ACC112 (cell line): Measurements from ENCODE around the gene LYPD4.

Experiments
- H2AFZ ChIP-seq: fragments of 200-600 bp; sonication (generic); one replicate; pipeline ENCODE4 v1.6.0; 2017; ENCODE audit warnings: antibody characterized with exemption, low read length; ENCODE audit not compliant: unreplicated experiment
- H3K27ac ChIP-seq: fragments of 200-600 bp; sonication (generic); 2 replicates; pipeline ENCODE4 v1.5.1; 2014; ENCODE audit warnings: low read depth, mild to moderate bottlenecking, antibody characterized with exemption, low read length, moderate library complexity
- H3K27me3 ChIP-seq: fragments of 200-600 bp; sonication (generic); 2 replicates; pipeline ENCODE4 v1.6.1; 2014; ENCODE audit warnings: mild to moderate bottlenecking, antibody characterized with exemption, low read length, moderate library complexity, mixed read lengths; ENCODE audit not compliant: insufficient read depth
- H3K36me3 ChIP-seq: fragments of 200-600 bp; sonication (generic); 2 replicates; pipeline ENCODE4 v1.6.1; 2016; ENCODE audit warnings: mild to moderate bottlenecking, antibody characterized with exemption, low read length, moderate library complexity, mixed read lengths; ENCODE audit not compliant: insufficient read depth
- H3K4me1 ChIP-seq: fragments of 200-600 bp; sonication (generic); one replicate; pipeline ENCODE4 v1.6.1; 2016; ENCODE audit warnings: low read length, mixed read lengths; ENCODE audit not compliant: insufficient read depth, unreplicated experiment, control insufficient read depth
- H3K4me3 ChIP-seq: fragments of 200-600 bp; sonication (generic); 2 replicates; pipeline ENCODE4 v1.5.1; 2014; ENCODE audit warnings: mild to moderate bottlenecking, low read depth, low read length
- H3K79me2 ChIP-seq: fragments of 200-600 bp; sonication (generic); one replicate; pipeline ENCODE4 v1.6.0; 2016; ENCODE audit warnings: low read length; ENCODE audit not compliant: control insufficient read depth, unreplicated experiment, insufficient read depth

LYPD4 gene

DNA sequence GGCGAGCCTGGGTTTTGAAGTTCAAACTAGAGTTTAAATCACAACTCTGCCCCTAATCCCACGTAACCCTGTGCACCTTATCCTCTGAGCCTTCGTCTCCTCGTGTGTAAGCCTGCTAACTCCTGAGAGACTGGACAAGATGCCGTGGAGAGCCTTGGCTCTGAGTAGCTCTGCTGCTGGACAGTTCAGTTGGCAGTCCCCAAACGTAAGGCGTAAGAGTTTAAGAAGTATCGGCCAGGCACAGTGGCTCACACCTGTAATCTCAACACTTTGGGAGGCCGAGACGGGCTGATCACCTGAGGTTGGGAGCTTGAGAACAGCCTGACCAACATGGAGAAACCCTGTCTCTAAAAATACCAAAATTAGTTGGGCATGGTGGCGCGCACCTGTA lies 27.9 kb upstream of the LYPD4 start:
- Histone ChIP-seq H2AFZ (no peak overlapping the region), H3K4me3 (no peak overlapping the region), H3K27me3 (no peaks in the 10 kb centered on the region), H3K79me2 (peaks cover 7% of the 10 kb centered on the region), H3K4me1 (no peaks in the 10 kb centered on the region), H3K36me3 (no peaks in the 10 kb centered on the region), H3K27ac (no peak overlapping the region)

DNA sequence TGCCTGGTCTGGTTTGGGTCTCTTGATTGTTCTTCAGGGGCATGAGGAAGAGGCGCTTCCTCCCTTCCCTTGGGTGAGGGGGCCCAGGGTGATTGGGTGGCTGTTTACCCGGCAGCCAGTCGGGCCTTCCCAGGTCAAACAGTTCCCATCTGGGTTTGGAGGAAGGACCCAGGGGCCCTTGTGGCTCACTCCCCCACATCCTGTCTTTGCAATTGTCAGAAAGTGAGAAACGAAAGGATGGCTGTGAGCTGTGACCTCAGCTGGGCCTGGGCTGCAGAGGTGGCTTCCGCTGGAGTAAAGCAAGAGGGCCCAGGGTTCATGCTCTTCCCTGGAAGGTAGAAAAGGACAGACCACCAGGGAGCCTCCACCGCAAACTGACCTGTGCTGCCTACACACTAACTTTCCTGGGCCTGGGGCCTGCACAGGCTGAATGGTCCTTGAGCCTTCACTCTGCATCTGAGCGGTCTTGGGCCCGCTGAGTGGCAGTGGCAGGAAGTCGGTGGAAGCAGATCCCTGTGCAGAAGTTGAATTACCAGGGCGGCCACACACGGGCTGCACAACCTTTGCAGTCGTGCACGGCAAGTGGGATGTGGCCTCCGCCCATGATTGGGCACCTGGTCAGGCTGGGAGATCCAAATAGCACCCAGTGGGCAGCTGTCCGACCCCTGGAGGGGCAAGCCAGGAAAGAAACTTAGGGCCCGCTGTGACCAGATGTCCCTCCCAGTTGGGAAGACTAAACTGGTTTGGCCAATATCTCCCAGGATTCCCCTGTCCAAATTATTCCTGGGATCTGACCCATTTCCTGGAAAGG lies 27.3 kb upstream of the LYPD4 start:
- no peak overlapping the region for H2AFZ ChIP-seq
- no peaks in the 10 kb centered on the region for H3K27me3 ChIP-seq
- no peaks in the 10 kb centered on the region for H3K36me3 ChIP-seq
- H3K4me3 ChIP-seq: no peak overlapping the region
- H3K4me1 ChIP-seq: no peaks in the 10 kb centered on the region
- peaks cover 7% of the 10 kb centered on the region for H3K79me2 ChIP-seq
- H3K27ac ChIP-seq: no peak overlapping the region

DNA sequence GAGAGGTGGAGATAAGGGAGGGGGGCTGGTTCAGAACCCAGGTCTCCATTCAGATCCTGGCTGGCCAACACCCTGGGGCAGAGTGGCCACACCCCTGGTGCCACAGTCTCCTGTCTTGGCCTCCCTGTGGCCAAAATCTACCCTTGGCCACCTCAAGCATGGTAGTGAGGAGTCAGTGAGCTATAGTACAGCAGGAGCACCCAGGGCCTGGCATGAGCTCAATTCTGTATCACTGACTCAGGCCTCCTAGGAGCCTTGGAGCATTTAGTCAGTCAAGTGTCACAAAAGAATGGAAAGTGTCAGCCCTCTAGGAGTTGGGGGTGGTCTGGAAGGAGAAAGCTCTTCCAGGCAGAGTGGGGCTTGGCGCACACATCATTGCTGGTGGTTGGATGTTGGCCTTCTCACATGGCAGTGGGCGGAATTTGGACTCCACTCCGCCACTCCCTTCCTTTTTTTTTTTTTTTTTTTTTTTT lies 26.0 kb upstream of the LYPD4 start:
- Histone ChIP-seq H3K79me2 (peaks cover 13% of the 10 kb centered on the region), H3K4me1 (no peaks in the 10 kb centered on the region), H3K27me3 (no peaks in the 10 kb centered on the region), H3K4me3 (no peak overlapping the region), H3K27ac (no peak overlapping the region), H3K36me3 (peaks cover 4% of the 10 kb centered on the region; the same call in 1 of the 2 replicates), H2AFZ (no peak overlapping the region)

DNA sequence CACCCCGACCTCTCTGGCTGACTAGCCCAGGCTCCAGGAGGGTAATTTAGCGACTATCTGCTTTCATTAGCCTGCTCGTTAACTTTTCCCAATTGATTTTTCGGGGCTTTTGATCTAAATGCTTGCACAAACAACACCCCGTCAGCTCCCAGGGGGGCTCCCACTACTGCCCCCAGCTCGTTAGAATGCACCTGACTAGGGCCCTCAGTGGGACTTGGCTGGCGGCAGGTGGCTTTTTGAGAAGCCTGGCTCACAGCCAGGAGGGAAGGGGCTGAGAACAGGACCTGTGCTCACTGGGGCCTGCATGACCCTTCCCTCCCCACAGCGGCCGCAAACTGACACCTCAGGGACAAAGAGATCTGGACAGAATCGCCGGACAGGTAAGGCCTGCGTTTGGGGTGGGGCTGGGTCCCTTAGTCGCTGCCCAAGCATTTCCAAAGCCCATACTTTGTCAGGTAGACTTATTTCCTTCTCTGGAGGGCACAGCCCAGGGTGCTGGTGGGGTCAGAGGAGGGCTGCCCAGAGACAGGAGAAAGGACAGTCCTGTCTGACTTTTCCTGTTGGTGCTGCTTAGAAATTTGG lies 25.0 kb upstream of the LYPD4 start:
- no peak overlapping the region for H3K27ac ChIP-seq
- H3K4me3 ChIP-seq: no peak overlapping the region
- H3K27me3 ChIP-seq: no peaks in the 10 kb centered on the region
- H3K4me1 ChIP-seq: no peaks in the 10 kb centered on the region
- H3K79me2 ChIP-seq: peaks cover 22% of the 10 kb centered on the region
- H3K36me3 ChIP-seq: peaks cover 9% of the 10 kb centered on the region
- H2AFZ ChIP-seq: no peak overlapping the region

DNA sequence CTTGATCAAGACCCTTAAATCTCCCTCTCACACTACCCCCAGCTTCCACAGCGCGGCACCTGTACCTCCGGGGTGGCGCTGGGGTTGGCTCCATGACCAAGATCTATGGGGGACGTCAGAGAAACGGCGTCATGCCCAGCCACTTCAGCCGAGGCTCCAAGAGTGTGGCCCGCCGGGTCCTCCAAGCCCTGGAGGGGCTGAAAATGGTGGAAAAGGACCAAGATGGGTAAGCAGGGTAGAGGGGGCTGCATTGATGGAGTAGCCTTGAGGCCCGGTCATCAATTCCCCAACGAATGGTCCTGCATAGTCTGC lies 24.5 kb upstream of the LYPD4 start:
- H3K27ac ChIP-seq: no peak overlapping the region
- no peak overlapping the region for H3K4me3 ChIP-seq
- H3K36me3 ChIP-seq: peaks cover 14% of the 10 kb centered on the region
- no peaks in the 10 kb centered on the region for H3K4me1 ChIP-seq
- H2AFZ ChIP-seq: no peak overlapping the region
- peaks cover 27% of the 10 kb centered on the region for H3K79me2 ChIP-seq
- no peaks in the 10 kb centered on the region for H3K27me3 ChIP-seq

DNA sequence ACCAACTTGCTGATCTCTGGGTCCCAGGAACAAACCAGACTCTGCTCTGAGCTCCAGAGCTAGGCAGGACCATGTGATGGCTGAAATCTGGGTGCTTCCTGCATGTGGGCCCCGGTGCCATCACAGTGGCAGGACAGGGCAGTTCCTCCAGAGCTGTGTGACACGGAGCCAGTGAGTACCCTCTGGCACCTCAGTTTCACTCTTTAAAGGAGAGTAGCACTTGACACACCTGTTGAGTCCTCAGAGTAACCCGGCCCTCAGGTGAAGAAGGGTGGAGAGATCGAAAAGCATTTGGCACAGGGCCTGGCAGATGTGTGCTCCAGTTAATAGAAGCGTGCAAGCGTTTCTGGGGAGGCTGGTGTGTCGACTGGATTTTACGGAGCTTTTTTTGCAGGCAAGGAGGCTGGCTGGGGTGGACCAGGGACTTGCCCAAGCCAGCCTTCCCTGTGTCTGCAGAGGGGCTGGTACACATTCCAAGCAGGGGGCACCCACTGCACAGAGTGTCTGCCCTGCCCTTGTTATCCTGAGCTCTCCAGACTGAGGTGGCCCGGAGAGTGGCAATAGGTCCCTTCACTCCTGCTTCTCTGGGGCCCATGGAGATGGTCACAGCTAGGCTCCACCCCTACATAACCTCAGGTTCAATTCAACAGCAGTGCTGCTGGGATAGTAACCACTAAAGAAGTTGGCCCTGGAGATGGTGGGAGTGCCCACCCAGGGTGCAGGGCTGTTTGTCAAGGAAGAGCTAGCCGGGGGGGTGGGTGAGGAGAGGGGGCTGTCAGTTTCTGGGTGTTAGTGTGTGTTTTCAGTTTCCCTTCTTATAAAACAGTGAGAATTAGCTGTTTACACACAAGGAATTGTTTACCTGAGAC lies 23.9 kb upstream of the LYPD4 start:
- no peak overlapping the region for H2AFZ ChIP-seq
- H3K27me3 ChIP-seq: no peaks in the 10 kb centered on the region
- H3K4me1 ChIP-seq: peaks cover under 1% of the 10 kb centered on the region
- peaks cover 32% of the 10 kb centered on the region for H3K79me2 ChIP-seq
- peaks cover 16% of the 10 kb centered on the region for H3K36me3 ChIP-seq
- H3K27ac ChIP-seq: no peak overlapping the region
- H3K4me3 ChIP-seq: no peak overlapping the region

DNA sequence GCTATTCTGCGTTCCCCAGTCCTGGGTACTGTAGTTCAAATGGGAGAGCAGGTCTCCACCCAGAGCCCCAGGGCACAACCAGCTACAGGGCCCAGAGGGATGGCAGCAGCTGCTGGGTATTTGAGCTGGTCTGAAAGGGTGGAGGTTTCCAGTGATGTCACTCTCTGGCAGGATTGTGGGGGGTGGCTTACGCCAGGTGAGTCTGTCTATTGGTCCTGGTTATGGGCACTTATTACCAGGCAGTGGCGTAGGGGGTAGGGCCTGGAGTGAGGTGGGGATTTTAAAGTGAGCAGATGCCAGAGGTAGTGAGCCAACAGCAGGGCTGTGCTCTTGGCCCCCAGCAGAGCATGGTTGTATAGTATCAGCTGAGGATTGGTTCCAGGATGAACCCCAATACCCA lies 21.8 kb upstream of the LYPD4 start:
- Histone ChIP-seq H3K27me3 (no peaks in the 10 kb centered on the region), H3K27ac (no peak overlapping the region), H2AFZ (no peak overlapping the region), H3K4me3 (no peak overlapping the region), H3K79me2 (peaks cover 53% of the 10 kb centered on the region), H3K4me1 (peaks cover 11% of the 10 kb centered on the region), H3K36me3 (peaks cover 32% of the 10 kb centered on the region)

DNA sequence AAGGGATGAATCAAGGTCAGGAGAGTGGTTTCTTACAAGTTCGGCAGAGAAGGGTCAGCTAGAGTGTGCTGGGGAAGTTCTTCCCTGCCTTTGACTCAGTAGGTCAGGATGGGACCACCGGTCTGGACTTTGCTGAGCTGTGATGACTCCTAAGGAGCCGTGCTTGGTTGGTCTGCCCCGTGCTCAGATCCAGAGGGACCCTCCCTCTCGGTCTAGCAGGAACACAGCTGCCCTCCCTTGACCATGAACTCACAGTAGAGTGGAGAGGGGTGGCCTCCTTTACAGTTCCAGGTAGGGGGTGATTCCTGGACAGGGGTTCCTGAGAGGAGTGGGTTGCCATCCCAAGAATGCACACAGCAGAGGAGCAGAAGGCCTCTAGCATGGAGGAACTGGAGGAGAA lies 19.9 kb upstream of the LYPD4 start:
- Histone ChIP-seq H3K4me1 (peaks cover 12% of the 10 kb centered on the region), H2AFZ (no peak overlapping the region), H3K79me2 (peaks cover 65% of the 10 kb centered on the region), H3K27me3 (no peaks in the 10 kb centered on the region), H3K36me3 (peaks cover 35% of the 10 kb centered on the region), H3K4me3 (no peak overlapping the region), H3K27ac (no peak overlapping the region)

DNA sequence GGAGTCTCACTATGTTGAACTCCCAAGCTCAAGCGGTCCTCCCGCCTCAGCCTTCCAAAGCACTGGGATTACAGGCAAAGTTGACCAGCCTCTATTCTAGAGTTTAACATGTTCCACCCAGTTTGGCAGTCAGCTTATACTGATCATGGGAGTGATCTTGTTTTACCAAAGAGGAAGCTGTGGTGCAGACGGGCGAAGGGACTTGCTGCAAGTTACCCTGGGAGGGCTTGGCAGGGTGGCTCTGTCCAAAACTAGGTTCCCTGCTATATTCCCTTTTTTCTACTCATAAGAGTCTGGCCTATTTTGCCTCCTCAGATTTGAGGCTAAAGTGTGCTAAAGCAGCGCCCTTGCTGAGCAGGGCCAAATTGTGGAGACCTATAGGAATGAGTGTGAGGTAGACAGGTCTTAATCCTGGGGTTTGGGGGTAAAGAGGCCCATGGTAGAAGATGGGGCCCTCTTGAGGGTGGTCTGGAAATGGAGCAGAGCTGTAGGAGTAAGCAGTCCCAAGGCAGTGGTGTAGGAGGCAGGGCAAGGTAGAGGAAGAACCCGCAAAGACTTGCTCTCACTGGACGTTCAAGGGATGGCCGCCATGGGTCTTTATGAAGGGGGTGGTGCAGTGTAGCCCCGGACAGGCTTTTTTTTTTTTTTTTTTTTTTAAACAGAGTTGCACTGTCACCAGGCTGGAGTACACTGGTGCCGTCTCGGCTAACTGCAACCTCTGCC lies 18.9 kb upstream of the LYPD4 start:
- Histone ChIP-seq H3K27ac (no peak overlapping the region), H3K36me3 (peaks cover 35% of the 10 kb centered on the region), H3K4me3 (no peak overlapping the region), H3K27me3 (no peaks in the 10 kb centered on the region), H3K79me2 (peaks cover 65% of the 10 kb centered on the region), H3K4me1 (peaks cover 12% of the 10 kb centered on the region), H2AFZ (no peak overlapping the region)

DNA sequence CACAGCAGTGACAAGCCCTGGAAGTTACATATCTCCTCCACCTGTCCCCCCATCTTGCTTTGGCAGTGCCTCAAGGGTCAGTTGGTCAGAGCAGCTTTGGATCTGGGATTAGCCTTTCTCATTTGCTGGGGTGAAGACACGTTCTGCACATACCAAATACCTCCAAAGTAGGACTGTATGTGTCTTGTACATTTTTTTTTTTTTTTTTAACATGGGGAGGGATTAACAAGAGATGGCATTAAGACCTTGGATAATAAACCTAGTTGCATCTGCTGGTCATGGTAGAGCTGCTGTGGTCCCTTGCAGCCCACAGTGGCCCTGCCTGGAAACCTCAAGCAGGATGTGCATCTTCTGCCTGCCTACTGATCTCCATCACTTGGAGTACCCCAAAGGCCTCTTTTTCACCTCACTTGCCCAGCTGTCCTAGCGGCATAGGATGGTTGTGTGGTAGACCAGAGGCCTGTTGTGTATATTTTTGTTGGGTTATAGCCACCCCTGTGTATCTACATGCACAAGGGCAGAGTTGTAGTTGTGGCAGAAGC lies 18.0 kb upstream of the LYPD4 start:
- H3K27ac ChIP-seq: no peak overlapping the region
- peaks cover 35% of the 10 kb centered on the region for H3K36me3 ChIP-seq
- no peak overlapping the region for H2AFZ ChIP-seq
- peaks cover 12% of the 10 kb centered on the region for H3K4me1 ChIP-seq
- H3K4me3 ChIP-seq: peak overlapping the region; percentile 99
- no peaks in the 10 kb centered on the region for H3K27me3 ChIP-seq
- H3K79me2 ChIP-seq: peaks cover 57% of the 10 kb centered on the region
